Measurements from ENCODE around the gene TMPRSS3.

TMPRSS3 gene

DNA sequence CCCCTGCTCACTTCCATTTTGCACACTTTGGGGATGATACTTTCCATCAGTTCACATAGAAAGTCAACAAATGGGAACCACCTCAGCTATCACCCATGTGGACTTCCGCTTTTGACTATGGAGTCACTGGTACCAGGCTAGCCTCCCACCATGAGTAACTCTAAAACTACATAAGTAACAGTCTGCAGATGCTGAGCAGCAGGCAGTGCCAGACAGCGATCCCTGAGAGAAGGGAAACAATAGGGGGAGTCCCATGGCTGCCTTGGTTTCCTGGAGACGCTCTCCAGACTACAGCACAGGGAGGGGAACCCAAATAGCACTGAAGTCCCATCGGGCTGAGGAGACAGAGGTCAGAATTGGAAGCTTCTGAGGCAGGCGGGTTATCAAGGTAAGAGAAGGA, 42.2 kb downstream of the TMPRSS3 start:
- in situ Hi-C loops (cut with HindIII; ENCODE audit: low pct_unique_long_range_greater_than_20kb, low sequenced_read_pairs), result no loop called here

DNA sequence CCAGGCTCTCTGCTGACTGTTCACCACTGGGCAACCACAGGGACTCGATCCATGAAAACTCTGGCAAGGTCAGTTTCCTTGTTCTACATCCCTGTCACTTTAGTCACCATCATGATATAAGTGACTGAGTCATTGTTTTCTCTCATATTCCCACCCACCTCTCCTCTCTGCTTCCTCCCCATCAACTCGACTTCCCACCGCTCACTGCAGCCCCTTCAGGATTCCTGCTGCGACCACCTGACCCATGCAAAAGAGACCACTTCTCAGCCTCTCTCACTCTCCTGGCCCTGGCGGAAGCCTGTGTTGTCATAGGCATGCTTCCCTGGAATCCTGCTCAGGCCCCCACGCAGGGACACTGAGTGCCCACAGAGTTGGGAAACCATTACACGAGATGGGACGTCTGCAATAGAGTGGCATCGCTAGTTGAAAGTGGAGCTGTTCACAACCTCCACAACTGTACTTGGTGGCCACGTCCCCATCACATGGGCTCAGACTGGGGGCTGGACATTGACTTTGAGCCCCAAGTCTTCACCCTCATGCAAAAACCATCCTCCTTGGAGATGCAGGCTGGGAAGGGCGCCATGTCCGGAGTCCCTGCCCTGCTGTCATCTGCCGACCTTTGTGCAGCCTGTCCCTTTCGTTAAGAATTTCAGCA, 43.3 kb downstream of the TMPRSS3 start:
- no peak for TF ChIP-seq JUND (IDR thresholded peaks at IDR 0.05; ENCODE audit: low read depth)
- no peak for DNase-seq (ENCODE audit: low read depth in 1 of 2, low spot score in 1 of 2)
- in situ Hi-C loops (cut with HindIII; ENCODE audit: low pct_unique_long_range_greater_than_20kb, low sequenced_read_pairs), result no loop called here

More for the DNA sequence above, 42.2 kb downstream of the TMPRSS3 start:
- no peak for DNase-seq (ENCODE audit: low read depth in 1 of 2, low spot score in 1 of 2)
- no peak for TF ChIP-seq JUND (IDR thresholded peaks at IDR 0.05; ENCODE audit: low read depth)

DNA sequence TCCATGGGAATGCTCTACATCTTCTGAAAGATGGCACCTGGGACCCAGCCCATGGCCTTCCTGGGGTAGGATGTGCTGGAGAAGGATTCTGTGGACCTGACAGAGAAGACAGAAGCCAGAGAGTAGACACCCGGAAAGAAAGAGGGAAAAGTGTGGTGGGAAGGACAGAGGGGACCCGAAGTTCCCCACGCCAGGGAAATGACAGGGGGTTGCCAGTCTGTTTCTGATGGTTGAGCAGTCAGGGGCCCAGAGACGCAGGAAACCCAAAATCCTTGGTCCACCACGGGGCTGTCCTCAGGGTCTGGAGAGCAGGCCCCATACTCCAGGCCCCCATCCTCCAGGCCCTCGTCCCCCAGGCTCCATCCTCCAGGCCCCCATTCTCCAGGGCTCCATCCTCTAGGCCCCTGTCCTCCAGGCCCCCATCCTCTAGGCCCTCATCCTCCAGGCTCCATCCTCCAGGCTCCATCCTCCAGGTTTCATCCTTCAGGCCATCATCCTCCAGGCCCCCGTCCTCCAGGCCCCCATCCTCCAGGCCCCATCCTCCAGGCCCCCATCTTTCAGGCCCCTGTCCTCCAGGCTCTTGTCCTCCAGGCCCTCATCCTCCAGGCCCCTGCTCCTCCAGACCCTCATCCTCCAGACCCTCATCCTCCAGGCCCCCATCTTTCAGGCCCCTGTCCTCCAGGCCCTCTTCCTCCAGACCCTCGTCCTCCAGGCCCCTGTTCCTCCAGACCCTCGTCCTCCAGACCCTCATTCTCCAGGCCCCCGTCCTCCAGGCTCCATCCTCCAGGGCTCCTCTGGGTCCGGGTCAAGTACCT, 44.0 kb downstream of the TMPRSS3 start:
- no peak for DNase-seq (ENCODE audit: low read depth in 1 of 2, low spot score in 1 of 2)
- in situ Hi-C loops (cut with HindIII; ENCODE audit: low pct_unique_long_range_greater_than_20kb, low sequenced_read_pairs), result no loop called here
- no peak for TF ChIP-seq JUND (IDR thresholded peaks at IDR 0.05; ENCODE audit: low read depth)

DNA sequence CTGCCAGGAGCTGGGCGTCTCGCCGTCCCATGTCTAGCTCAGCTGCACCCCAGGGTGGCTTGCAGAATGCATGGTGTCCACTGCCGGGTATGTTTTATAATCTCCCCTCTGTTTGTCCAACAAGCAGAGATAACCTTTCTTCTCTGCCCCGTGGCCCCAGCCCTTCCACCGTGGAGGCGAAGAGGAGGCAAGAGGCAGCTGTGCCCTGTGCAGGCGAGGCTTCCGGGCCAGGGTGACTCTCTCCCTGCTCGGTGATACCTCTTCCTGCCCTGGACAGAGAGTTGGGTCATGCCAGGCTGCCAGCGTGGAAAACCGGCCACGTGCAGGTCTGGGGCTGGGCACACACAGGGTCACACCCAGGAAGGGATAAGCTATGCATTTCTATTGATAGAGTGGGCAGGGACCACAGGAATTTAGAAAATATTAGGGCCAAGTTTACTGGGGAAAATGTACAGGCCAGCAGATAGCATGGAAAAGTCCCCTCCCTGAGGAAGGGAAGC, 44.9 kb downstream of the TMPRSS3 start, which contains the start of gene TFF2:
Gene TFF2, minus strand, starts transcription at position 68 of the 500 bp plus-strand sequence. Its CDS starts 37 bp downstream, at position 31.
- TF ChIP-seq JUND (IDR thresholded peaks at IDR 0.05; ENCODE audit: low read depth), result no peak
- in situ Hi-C loops (cut with HindIII; ENCODE audit: low pct_unique_long_range_greater_than_20kb, low sequenced_read_pairs), result no loop called here
- no peak for DNase-seq (ENCODE audit: low read depth in 1 of 2, low spot score in 1 of 2)

DNA sequence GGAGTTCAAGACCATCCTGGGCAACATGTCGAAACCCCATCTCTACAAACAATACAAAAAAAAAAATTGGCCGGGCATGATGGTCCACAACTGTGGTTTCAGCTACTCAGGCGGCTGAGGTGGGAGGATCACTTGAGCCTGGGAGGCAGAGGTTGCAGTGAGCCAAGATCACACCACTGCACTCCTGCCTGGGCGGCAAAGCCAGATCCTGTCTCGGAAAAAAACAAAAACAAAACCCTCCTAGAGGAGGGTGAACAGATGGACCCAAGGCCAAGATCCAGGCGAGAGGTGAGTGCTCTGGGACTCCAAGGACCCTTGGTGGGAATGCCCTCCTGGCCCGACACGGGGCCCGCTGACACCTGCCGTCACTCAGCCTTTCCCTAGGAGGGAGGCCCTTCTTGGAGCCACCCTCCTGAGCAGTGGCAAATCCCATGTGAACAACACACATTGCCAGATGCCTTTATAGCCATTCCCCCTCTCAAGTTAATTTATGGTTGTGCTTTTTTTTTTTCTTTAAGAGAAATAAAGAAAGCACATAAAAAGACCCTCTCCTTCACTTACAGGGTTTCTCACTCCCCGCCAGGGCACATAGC, 45.4 kb downstream of the TMPRSS3 start:
- DNase-seq (ENCODE audit: low read depth in 1 of 2, low spot score in 1 of 2), result no peak
- TF ChIP-seq JUND (IDR thresholded peaks at IDR 0.05; ENCODE audit: low read depth), result no peak
- in situ Hi-C loops (cut with HindIII; ENCODE audit: low pct_unique_long_range_greater_than_20kb, low sequenced_read_pairs), result no loop called here

DNA sequence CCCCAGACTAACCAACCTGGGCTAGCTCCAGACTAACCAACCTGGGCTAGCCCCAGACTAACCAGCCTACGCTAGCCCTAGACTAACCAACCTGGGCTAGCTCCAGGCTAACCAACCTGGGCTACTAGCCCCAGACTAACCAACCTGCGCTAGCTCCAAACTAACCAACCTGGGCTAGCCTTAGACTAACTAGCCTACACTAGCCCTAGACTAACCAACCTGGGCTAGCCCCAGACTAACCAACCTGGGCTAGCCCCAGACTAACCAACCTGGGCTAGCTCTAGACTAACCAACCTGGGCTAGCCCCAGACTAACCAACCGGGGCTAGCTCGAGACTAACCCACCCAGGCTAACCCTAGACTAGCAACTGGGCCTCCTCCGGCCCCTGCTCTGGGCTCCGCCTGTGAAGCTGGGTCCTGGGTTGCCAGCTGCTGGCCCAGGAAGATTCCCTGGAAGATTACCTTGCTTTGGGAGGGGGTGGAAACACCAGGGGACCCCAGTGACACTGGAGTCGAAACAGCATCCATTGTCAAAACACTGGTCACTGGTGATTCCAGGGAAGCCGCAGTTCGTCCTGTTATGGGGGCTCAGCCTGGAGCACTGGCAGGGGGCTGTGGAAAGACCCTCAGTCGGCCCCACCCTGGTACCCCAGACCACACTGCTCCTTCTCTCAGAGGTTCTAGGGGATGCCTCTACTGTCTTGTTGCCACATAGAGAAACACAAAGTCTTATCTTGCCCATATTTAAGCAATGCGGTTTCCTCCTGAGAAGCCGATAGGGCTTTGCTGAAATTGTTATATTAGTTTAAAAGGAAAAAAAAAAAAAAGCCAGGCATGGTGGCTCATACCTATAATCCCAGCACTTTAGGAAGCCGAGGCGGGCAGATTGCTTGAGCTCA, 46.2 kb downstream of the TMPRSS3 start:
- no peak for DNase-seq (ENCODE audit: low read depth in 1 of 2, low spot score in 1 of 2)
- in situ Hi-C loops (cut with HindIII; ENCODE audit: low pct_unique_long_range_greater_than_20kb, low sequenced_read_pairs), result no loop called here
- no peak for TF ChIP-seq JUND (IDR thresholded peaks at IDR 0.05; ENCODE audit: low read depth)

DNA sequence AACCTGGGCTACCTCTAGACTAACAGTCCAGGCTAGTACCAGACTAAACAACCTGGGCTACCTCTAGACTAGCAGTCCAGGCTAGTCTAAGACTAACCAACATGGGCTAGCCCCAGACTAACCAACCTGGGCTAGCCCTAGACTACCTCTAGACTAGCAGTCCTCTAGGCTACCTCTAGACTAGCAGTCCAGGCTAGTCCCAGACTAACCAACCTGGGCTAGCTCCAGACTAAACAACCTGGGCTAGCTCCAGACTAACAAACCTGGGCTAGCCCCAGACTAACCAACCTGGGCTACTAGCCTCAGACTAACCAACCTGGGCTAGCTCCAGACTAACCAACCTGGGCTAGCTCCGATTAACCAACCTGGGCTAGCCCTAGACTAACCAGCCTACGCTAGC, 47.1 kb downstream of the TMPRSS3 start:
- TF ChIP-seq JUND (IDR thresholded peaks at IDR 0.05; ENCODE audit: low read depth), result no peak
- DNase-seq (ENCODE audit: low read depth in 1 of 2, low spot score in 1 of 2), result no peak
- in situ Hi-C loops (cut with HindIII; ENCODE audit: low pct_unique_long_range_greater_than_20kb, low sequenced_read_pairs), result no loop called here

DNA sequence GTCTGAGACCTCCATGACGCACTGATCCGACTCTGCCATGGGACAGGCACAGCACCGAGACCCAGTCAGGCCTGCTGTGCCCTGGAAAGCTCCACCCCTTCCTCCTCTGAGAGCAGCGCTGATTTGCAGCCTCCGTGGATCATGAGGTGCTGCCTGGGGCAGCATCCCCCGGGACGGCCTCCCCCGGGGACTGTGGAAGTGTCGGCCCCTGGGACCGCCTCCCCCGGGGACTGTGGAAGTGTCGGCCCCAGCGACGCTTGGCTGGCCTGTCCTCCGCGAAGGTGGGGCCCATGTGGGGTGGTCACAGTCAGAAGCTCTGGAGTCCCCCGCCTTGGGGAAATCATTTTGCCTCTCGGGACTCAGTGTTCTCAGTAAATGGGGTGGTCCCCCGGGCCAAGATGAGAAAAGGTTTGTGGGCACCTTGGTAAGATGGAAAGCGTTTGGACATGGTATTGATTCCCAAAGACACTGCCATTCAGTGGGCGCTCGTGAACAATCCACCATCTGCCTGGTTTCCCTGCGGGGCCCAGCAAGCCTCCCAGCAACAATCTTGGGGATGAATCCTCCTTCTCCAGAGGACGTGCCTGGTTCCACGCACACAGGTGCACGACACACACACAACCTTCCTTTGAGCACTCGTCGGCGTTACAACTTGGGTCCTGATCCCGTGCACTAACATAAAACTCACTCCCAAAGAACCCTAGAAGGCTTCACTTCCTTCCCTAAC, 48.1 kb downstream of the TMPRSS3 start:
- in situ Hi-C loops (cut with HindIII; ENCODE audit: low pct_unique_long_range_greater_than_20kb, low sequenced_read_pairs), result no loop called here
- TF ChIP-seq JUND (IDR thresholded peaks at IDR 0.05; ENCODE audit: low read depth), result no peak
- no peak for DNase-seq (ENCODE audit: low read depth in 1 of 2, low spot score in 1 of 2)

DNA sequence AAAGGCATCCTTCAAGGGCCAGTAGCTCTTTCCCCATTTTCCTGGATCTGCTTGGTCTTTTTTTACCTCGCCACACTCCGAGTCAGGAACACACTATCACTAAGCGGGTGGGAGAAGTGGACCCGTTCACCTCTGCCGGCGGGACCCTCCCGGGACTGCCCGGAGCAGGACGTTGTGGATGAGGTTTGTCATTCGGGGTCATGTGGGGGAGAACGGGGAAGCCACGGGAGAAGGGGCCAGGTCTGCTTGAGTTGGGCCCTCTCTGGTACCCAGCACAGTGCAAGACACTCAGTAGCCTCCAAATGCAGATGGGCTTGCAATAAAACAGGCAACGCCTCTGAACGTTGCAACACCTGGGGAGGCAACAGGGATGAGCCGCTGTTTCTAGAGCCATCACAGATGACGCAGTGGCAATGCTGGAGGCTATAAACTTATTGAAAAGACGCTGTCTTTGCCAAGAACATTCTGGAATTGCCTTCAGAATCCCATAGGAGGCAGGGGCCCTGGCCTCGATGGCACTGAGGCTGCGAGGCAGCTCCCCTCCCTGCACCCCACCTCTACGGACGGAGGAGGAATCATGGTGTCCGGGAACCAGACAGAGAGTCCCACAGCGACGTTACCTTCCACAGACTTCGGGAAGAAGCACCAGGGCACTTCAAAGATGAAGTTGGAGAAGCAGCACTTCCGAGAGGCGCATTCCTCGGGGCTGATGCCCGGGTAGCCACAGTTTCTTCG, 48.8 kb downstream of the TMPRSS3 start:
- in situ Hi-C loops (cut with HindIII; ENCODE audit: low pct_unique_long_range_greater_than_20kb, low sequenced_read_pairs), result no loop called here
- DNase-seq (ENCODE audit: low read depth in 1 of 2, low spot score in 1 of 2), result no peak
- TF ChIP-seq JUND (IDR thresholded peaks at IDR 0.05; ENCODE audit: low read depth), result no peak

DNA sequence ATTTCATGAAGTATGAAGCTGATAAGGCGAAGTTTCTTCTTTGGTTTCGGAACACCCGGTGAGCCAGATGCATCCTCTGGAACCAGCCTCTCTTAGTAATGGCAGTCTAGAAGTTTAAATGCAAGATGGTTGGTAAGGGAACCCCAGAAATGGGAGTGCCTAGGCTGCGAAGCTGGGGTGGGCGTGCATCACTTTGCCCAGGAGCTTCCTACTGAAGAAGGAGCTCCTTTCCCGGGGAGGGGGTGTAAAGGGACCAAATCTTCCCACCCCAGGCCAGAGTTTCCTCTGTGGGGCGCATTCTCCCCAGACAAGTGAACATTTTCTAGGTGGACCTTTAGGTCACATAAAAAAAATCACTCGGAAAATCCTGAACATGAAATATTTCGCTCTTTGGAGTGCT, 49.4 kb downstream of the TMPRSS3 start:
- in situ Hi-C loops (cut with HindIII; ENCODE audit: low pct_unique_long_range_greater_than_20kb, low sequenced_read_pairs), result no loop called here
- TF ChIP-seq JUND (IDR thresholded peaks at IDR 0.05; ENCODE audit: low read depth), result no peak
- DNase-seq (ENCODE audit: low read depth in 1 of 2, low spot score in 1 of 2), result no peak

DNA sequence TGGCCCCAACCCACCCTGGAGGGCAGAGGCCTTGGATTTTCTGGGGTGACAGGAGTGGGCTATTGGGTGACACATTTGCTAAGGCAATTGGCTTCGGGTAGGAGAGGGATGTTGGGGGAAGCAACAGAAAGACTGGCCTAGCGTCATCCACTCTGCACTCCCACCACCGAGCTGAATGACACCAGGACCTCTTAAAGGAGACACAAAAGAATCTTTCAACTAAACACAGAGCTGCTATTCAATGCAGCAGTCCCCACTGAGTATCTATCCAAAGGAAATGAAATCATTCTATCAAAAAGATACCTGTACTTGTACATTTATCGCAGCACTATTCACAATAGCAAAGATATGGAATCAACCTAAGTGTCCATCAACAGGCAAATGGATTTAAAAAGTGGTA, 51.2 kb downstream of the TMPRSS3 start:
- no peak for TF ChIP-seq JUND (IDR thresholded peaks at IDR 0.05; ENCODE audit: low read depth)
- DNase-seq (ENCODE audit: low read depth in 1 of 2, low spot score in 1 of 2), result no peak
- in situ Hi-C loops (cut with HindIII; ENCODE audit: low pct_unique_long_range_greater_than_20kb, low sequenced_read_pairs), result no loop called here

Data from T47D (cell line).